MM.1S (cell line): Measurements from ENCODE around the gene LMBR1.

ENCODE experiments used
- CTCF ChIP-seq: fragments of 300-600 bp; sonication (generic); IDR thresholded peaks from 2 replicates; pipeline ENCODE4 v1.5.1; 2016; ENCODE audit warnings: antibody characterized with exemption, low read length, mixed read lengths
- EZH2phosphoT487 ChIP-seq: fragments of 300-600 bp; sonication (generic); IDR thresholded peaks from 2 replicates; pipeline ENCODE4 v1.6.1; 2018; ENCODE audit warnings: antibody characterized with exemption, low read length

- TF ChIP-seq CTCF, result no peak
- no peak for TF ChIP-seq EZH2phosphoT487
Measured at GRCh38 chr7:156656598-156656997, 236.4 kb downstream of the LMBR1 start.
